Neural cell (in vitro differentiated cells): Measurements from ENCODE around the gene NT5DC2. TPM values are rescaled to one million over a fixed set of nuclear protein-coding genes. Genes with fewer than 3 reads are reported as not detected.

ENCODE experiments used
- H2AFZ ChIP-seq: fragments of 200-600, 300-800 bp; sonication (generic), shearing (Covaris generic); 2 replicates; pipeline ENCODE4 v1.6.0; 2014; ENCODE audit warnings: low read depth, mild to moderate bottlenecking, antibody characterized with exemption, low read length, moderate library complexity
- H3F3A ChIP-seq: fragments of 200-600 bp; shearing (Covaris generic); 2 replicates; pipeline ENCODE4 v1.6.1; 2016; ENCODE audit warnings: mild to moderate bottlenecking, moderate library complexity, mixed read lengths, antibody characterized with exemption, low read length; ENCODE audit not compliant: insufficient read depth, poor library complexity, severe bottlenecking
- H3K27ac ChIP-seq: fragments of 200-600, 300-800 bp; sonication (generic), shearing (Covaris generic); 2 replicates; pipeline ENCODE4 v1.5.1; 2014; ENCODE audit warnings: mild to moderate bottlenecking, low read length, moderate library complexity
- H3K27me3 ChIP-seq: fragments of 300-800, 200-600 bp; sonication (generic), shearing (Covaris generic); 2 replicates; pipeline ENCODE4 v1.6.0; 2014; ENCODE audit warnings: mild to moderate bottlenecking, low read depth, low read length, moderate library complexity; ENCODE audit not compliant: insufficient read depth
- H3K36me3 ChIP-seq: fragments of 300-800, 200-600 bp; sonication (generic), shearing (Covaris generic); 2 replicates; pipeline ENCODE4 v1.5.1; 2014; ENCODE audit warnings: mild to moderate bottlenecking, antibody characterized with exemption, low read length, moderate library complexity; ENCODE audit not compliant: insufficient read depth
- H3K4me2 ChIP-seq: fragments of 300-800, 200-600 bp; sonication (generic), shearing (Covaris generic); 2 replicates; pipeline ENCODE4 v1.6.0; 2014; ENCODE audit warnings: mild to moderate bottlenecking, low read length
- H3K4me3 ChIP-seq: fragments of 300-800, 200-600 bp; sonication (generic), shearing (Covaris generic); 2 replicates; pipeline ENCODE4 v1.5.1; 2014; ENCODE audit warnings: mild to moderate bottlenecking, low read length, moderate library complexity
- H3K79me2 ChIP-seq: fragments of 200-600 bp; shearing (Covaris generic); replicated peaks from 2 replicates; pipeline ENCODE4 v1.6.0; 2014; ENCODE audit warnings: mild to moderate bottlenecking, low read length, moderate library complexity; ENCODE audit not compliant: insufficient read depth
- H3K9ac ChIP-seq: fragments of 300-800, 200-600 bp; sonication (generic), shearing (Covaris generic); 2 replicates; pipeline ENCODE4 v1.6.1; 2016; ENCODE audit warnings: mild to moderate bottlenecking, low read length, mixed read lengths
- H3K9me2 ChIP-seq: fragments of 200-600 bp; shearing (Covaris generic); 2 replicates; pipeline ENCODE4 v1.6.1; 2016; ENCODE audit warnings: mild to moderate bottlenecking, low read length, mixed read lengths; ENCODE audit not compliant: insufficient read depth
- H3K9me3 ChIP-seq: fragments of 200-600, 300-800 bp; sonication (generic), shearing (Covaris generic); 2 replicates; pipeline ENCODE4 v1.6.1; 2016; ENCODE audit warnings: mild to moderate bottlenecking, mixed run types, low read length, moderate library complexity, mixed read lengths
- H4K20me1 ChIP-seq: fragments of 200-600 bp; shearing (Covaris generic); 2 replicates; pipeline ENCODE4 v1.6.1; 2016; ENCODE audit warnings: mild to moderate bottlenecking, mixed run types; ENCODE audit not compliant: insufficient read depth
- EP300 ChIP-seq: fragments of 450-650 bp; conservative IDR thresholded peaks from 2 replicates; pipeline ENCODE4 v1.6.1; 2014; ENCODE audit warnings: antibody characterized with exemption, mild to moderate bottlenecking, moderate library complexity; ENCODE audit not compliant: poor library complexity, severe bottlenecking
- EZH2 ChIP-seq: fragments of 200-600, 300-800 bp; shearing (Covaris generic), sonication (generic); IDR thresholded peaks from 2 replicates; pipeline ENCODE4 v1.6.1; 2014; ENCODE audit warnings: antibody characterized with exemption, low read length, borderline replicate concordance, mild to moderate bottlenecking; ENCODE audit not compliant: insufficient read depth, poor library complexity, severe bottlenecking
- MXI1 ChIP-seq: fragments of 450-650 bp; conservative IDR thresholded peaks from 2 replicates; pipeline ENCODE4 v1.6.1; 2014; ENCODE audit warnings: antibody characterized with exemption, mild to moderate bottlenecking; ENCODE audit not compliant: poor library complexity, severe bottlenecking
- POLR2AphosphoS5 ChIP-seq: IDR thresholded peaks from 2 replicates; pipeline ENCODE4 v1.6.1; 2012
- RAD21 ChIP-seq: fragments of 450-650 bp; conservative IDR thresholded peaks from 2 replicates; pipeline ENCODE4 v1.6.1; 2014; ENCODE audit warnings: antibody characterized with exemption, mild to moderate bottlenecking, moderate library complexity
- SMC3 ChIP-seq: fragments of 450-650 bp; conservative IDR thresholded peaks from 2 replicates; pipeline ENCODE4 v1.6.1; 2014; ENCODE audit warnings: antibody characterized with exemption, mild to moderate bottlenecking, moderate library complexity; ENCODE audit not compliant: poor library complexity
- TAF1 ChIP-seq: IDR thresholded peaks from 2 replicates; pipeline ENCODE4 v1.6.1; 2012; ENCODE audit warnings: low read depth
- polyA plus RNA-seq: library from polyadenylated mRNA; depleted of rRNA; stranded (reverse); fragments of >200 nt; gene quantifications from 2 replicates; pipeline ENCODE4 v1.2.3, GENCODE V29; 2014
- TF ChIP-seq, protein P1 (sequence below): fragments of 450-650 bp; IDR thresholded peaks from 2 replicates; pipeline ENCODE4 v1.5.1; 2014; ENCODE audit warnings: antibody characterized with exemption, mild to moderate bottlenecking, moderate library complexity; ENCODE audit not compliant: poor library complexity, severe bottlenecking
- TF ChIP-seq, protein P2 (sequence below): IDR thresholded peaks from 2 replicates; pipeline ENCODE4 v1.6.1; 2012; ENCODE audit warnings: borderline replicate concordance

NT5DC2 gene
- polyA plus RNA-seq, 1 donor from 2014 or later = 35.1 TPM

DNA sequence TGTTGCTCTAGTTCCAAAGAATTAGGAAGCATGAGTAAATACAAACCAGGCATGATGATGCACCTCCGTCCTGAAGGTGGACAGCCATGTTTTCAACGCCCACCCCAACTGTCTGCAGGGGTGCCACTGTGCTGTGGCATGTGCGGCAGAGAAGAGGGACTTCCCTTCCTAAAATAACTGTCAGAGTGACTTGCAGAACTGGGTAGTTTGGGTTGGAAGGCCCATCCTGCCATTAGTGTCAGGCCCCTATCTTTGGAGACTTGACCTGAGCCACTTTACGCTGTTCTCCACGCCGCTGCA, 55.9 kb downstream of the NT5DC2 start:
- Histone ChIP-seq H2AFZ (no peak overlapping the region), H3K4me3 (no peak overlapping the region), H3F3A (no peaks in the 10 kb centered on the region), H3K9ac (no peak overlapping the region), H3K27ac (no peak overlapping the region), H3K4me2 (no peak overlapping the region), H3K9me2 (no peaks in the 10 kb centered on the region), H3K27me3 (no peaks in the 10 kb centered on the region), H3K79me2 (no peaks in the 10 kb centered on the region), H4K20me1 (no peaks in the 10 kb centered on the region), H3K36me3 (peaks cover 6% of the 10 kb centered on the region), H3K9me3 (no peaks in the 10 kb centered on the region)
- TF ChIP-seq EZH2 (no peak), MXI1 (no peak), RAD21 (no peak), SMC3 (no peak), TAF1 (no peak), POLR2AphosphoS5 (no peak), EP300 (no peak)
- TF ChIP-seq, protein P1, sequence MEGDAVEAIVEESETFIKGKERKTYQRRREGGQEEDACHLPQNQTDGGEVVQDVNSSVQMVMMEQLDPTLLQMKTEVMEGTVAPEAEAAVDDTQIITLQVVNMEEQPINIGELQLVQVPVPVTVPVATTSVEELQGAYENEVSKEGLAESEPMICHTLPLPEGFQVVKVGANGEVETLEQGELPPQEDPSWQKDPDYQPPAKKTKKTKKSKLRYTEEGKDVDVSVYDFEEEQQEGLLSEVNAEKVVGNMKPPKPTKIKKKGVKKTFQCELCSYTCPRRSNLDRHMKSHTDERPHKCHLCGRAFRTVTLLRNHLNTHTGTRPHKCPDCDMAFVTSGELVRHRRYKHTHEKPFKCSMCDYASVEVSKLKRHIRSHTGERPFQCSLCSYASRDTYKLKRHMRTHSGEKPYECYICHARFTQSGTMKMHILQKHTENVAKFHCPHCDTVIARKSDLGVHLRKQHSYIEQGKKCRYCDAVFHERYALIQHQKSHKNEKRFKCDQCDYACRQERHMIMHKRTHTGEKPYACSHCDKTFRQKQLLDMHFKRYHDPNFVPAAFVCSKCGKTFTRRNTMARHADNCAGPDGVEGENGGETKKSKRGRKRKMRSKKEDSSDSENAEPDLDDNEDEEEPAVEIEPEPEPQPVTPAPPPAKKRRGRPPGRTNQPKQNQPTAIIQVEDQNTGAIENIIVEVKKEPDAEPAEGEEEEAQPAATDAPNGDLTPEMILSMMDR = no peak
- TF ChIP-seq, protein P2, sequence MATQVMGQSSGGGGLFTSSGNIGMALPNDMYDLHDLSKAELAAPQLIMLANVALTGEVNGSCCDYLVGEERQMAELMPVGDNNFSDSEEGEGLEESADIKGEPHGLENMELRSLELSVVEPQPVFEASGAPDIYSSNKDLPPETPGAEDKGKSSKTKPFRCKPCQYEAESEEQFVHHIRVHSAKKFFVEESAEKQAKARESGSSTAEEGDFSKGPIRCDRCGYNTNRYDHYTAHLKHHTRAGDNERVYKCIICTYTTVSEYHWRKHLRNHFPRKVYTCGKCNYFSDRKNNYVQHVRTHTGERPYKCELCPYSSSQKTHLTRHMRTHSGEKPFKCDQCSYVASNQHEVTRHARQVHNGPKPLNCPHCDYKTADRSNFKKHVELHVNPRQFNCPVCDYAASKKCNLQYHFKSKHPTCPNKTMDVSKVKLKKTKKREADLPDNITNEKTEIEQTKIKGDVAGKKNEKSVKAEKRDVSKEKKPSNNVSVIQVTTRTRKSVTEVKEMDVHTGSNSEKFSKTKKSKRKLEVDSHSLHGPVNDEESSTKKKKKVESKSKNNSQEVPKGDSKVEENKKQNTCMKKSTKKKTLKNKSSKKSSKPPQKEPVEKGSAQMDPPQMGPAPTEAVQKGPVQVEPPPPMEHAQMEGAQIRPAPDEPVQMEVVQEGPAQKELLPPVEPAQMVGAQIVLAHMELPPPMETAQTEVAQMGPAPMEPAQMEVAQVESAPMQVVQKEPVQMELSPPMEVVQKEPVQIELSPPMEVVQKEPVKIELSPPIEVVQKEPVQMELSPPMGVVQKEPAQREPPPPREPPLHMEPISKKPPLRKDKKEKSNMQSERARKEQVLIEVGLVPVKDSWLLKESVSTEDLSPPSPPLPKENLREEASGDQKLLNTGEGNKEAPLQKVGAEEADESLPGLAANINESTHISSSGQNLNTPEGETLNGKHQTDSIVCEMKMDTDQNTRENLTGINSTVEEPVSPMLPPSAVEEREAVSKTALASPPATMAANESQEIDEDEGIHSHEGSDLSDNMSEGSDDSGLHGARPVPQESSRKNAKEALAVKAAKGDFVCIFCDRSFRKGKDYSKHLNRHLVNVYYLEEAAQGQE = no peak

DNA sequence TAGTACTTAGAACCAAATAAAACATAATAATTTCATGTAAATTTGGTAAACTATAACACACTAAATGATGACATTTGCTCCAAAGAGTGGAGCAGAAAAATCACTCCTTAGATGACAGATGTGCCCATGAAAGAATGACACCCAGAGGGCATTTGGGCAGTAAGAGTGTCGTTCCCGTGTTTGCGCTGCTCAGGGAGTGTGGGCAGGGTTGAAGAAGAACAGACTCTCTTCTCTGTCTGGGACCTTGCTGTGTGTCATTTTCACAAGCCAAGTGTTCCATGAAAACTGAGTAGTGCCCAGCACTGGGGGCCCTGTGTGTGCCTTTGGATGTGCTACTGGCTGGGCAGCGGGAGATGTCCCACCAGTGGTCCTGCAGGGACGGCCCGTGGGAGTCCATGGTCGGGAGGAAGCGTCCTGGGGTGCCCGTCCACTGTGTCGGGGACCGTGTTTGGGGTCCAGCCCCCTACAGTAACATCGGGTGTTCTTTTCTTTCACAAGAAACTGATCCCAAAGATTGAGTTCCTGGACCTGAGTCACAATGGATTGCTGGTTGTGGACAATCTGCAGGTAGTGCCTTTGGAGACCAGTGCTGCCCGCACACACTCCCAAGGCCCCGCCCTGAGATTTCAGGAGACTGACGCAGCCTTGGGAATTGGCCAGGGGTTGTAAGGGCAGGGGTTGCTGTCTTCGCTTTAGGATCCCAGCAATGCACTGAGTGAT, 56.4 kb downstream of the NT5DC2 start:
- Histone ChIP-seq H3F3A (no peaks in the 10 kb centered on the region), H3K9ac (no peak overlapping the region), H3K4me2 (no peak overlapping the region), H3K27me3 (no peaks in the 10 kb centered on the region), H3K4me3 (no peak overlapping the region), H4K20me1 (no peaks in the 10 kb centered on the region), H3K27ac (no peak overlapping the region), H3K36me3 (peaks cover 11% of the 10 kb centered on the region), H3K79me2 (no peaks in the 10 kb centered on the region), H2AFZ (no peak overlapping the region), H3K9me3 (no peaks in the 10 kb centered on the region), H3K9me2 (no peaks in the 10 kb centered on the region)
- TF ChIP-seq, protein P1 = no peak
- TF ChIP-seq TAF1 = no peak
- no peak for TF ChIP-seq EZH2
- no peak for TF ChIP-seq SMC3
- no peak for TF ChIP-seq EP300
- TF ChIP-seq MXI1 = no peak
- TF ChIP-seq, protein P2 = no peak
- no peak for TF ChIP-seq RAD21
- no peak for TF ChIP-seq POLR2AphosphoS5
